Parathyroid adenoma (tissue), 2 donors: ENCODE data around the gene SHROOM3.

Source experiments
- H2AFZ ChIP-seq: fragments of 300-600 bp; sonication (generic); one replicate; pipeline ENCODE4 v1.7.0; 2017; ENCODE audit warnings: antibody characterized with exemption, mild to moderate bottlenecking
- H3K27ac ChIP-seq: fragments of 300-600 bp; sonication (generic); one replicate; pipeline ENCODE4 v1.7.0; 2017
- H3K27me3 ChIP-seq: fragments of 300-600 bp; sonication (generic); one replicate; pipeline ENCODE4 v1.7.0; 2017; ENCODE audit warnings: low read length; ENCODE audit not compliant: control insufficient read depth, insufficient read depth
- H3K36me3 ChIP-seq: fragments of 300-600 bp; sonication (generic); one replicate; pipeline ENCODE4 v1.7.0; 2017; ENCODE audit warnings: low read length; ENCODE audit not compliant: control insufficient read depth, insufficient read depth
- H3K4me1 ChIP-seq: fragments of 300-600 bp; sonication (generic); one replicate; pipeline ENCODE4 v1.7.0; 2017; ENCODE audit warnings: control low read depth
- H3K4me2 ChIP-seq: fragments of 300-600 bp; sonication (generic); one replicate; pipeline ENCODE4 v1.7.0; 2017; ENCODE audit warnings: low read length
- H3K4me3 ChIP-seq: fragments of 300-600 bp; sonication (generic); one replicate; pipeline ENCODE4 v1.7.0; 2017; ENCODE audit warnings: low read depth, low read length
- H3K79me2 ChIP-seq: fragments of 300-600 bp; sonication (generic); one replicate; pipeline ENCODE4 v1.7.0; 2017; ENCODE audit warnings: control low read depth
- H3K9ac ChIP-seq: fragments of 300-600 bp; sonication (generic); one replicate; pipeline ENCODE4 v1.7.0; 2017; ENCODE audit warnings: mild to moderate bottlenecking
- H3K9me3 ChIP-seq: fragments of 300-600 bp; sonication (generic); one replicate; pipeline ENCODE4 v1.7.0; 2017; ENCODE audit warnings: low read length; ENCODE audit not compliant: control insufficient read depth
- TF ChIP-seq, protein P1 (sequence below): fragments of 300-600 bp; sonication (generic); IDR thresholded peaks from one replicate; pipeline ENCODE4 v1.7.0; 2017; ENCODE audit warnings: antibody characterized with exemption, mild to moderate bottlenecking
- donor health status: primary hyperparathyroidism.

Gene SHROOM3

GRCh38 chr4:76655566-76656479, 220.8 kb downstream of the SHROOM3 start:
- H3K27me3 ChIP-seq = no peaks in the 10 kb centered on the region
- no peak overlapping the region for H3K4me2 ChIP-seq
- no peak overlapping the region for H3K4me3 ChIP-seq
- TF ChIP-seq, protein P1, sequence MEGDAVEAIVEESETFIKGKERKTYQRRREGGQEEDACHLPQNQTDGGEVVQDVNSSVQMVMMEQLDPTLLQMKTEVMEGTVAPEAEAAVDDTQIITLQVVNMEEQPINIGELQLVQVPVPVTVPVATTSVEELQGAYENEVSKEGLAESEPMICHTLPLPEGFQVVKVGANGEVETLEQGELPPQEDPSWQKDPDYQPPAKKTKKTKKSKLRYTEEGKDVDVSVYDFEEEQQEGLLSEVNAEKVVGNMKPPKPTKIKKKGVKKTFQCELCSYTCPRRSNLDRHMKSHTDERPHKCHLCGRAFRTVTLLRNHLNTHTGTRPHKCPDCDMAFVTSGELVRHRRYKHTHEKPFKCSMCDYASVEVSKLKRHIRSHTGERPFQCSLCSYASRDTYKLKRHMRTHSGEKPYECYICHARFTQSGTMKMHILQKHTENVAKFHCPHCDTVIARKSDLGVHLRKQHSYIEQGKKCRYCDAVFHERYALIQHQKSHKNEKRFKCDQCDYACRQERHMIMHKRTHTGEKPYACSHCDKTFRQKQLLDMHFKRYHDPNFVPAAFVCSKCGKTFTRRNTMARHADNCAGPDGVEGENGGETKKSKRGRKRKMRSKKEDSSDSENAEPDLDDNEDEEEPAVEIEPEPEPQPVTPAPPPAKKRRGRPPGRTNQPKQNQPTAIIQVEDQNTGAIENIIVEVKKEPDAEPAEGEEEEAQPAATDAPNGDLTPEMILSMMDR = no peak
- H2AFZ ChIP-seq = no peak overlapping the region
- no peaks in the 10 kb centered on the region for H3K4me1 ChIP-seq
- H3K79me2 ChIP-seq = no peaks in the 10 kb centered on the region
- no peaks in the 10 kb centered on the region for H3K9me3 ChIP-seq
- no peaks in the 10 kb centered on the region for H3K36me3 ChIP-seq
- H3K27ac ChIP-seq = no peak overlapping the region
- no peak overlapping the region for H3K9ac ChIP-seq

DNA sequence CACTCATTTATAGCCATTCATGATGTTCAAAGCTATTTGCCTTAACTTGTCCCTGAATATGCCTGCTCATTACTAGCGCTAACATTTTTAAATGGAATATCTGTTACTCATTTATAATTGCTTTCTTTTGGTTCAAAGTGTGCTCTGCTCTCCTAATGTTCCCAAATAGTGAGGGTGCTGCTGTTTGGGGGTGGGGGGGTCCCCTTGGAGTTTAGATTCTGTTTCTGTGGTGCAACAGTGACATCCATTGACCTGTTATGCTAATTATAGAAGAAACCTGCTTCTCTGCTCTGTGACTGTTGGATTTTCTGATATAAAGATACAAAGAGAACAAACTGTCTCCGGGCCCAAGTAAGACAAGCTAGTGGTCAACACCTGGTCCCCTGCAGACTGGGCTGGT, 222.4 kb downstream of the SHROOM3 start:
- H3K79me2 ChIP-seq = no peaks in the 10 kb centered on the region
- no peaks in the 10 kb centered on the region for H3K36me3 ChIP-seq
- H2AFZ ChIP-seq = no peak overlapping the region
- H3K9me3 ChIP-seq = no peaks in the 10 kb centered on the region
- H3K27ac ChIP-seq = no peak overlapping the region
- H3K4me1 ChIP-seq = no peaks in the 10 kb centered on the region
- H3K9ac ChIP-seq = no peak overlapping the region
- H3K4me3 ChIP-seq = no peak overlapping the region
- no peak overlapping the region for H3K4me2 ChIP-seq
- no peaks in the 10 kb centered on the region for H3K27me3 ChIP-seq
- TF ChIP-seq, protein P1 = no peak

DNA sequence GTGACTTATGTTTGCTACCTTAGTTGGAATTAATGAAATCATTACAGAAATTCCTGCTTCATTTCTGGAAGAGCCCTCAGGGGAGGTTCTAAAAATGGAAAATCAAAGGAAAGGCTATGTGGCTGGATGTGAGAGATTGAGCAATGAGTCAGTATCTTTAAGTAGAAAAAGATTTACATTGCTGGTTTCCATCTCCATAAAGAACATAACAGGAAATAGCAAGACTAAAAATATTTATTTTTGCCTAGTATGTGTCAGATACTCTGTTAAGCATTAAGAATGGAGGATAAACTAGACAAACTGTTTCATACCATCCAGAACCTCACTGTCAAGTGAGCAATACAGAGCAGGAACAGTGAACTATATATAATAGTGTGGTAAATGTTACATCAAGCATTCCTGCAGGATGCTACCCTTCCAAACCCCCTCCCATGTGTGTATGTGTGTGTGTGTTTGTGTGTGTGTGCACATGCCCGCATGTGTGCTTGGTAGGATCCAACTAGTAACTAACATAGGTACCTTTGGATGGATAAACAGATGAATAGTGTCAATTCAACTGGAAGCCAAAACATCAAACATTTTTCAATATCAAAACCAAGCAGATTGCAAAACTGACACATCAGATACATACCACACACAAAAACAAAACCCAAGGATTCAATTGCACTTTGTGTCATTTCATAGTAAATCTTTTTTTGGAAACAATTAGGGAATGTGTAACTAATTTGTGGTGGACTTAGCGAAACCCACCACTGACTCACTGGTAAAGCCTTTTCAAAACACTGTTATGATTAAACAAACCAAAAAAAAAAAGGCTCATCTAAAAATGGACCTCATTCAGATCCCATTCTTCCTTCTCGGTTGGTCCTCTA, 223.4 kb downstream of the SHROOM3 start:
- Histone ChIP-seq H3K9me3 (no peaks in the 10 kb centered on the region), H3K4me1 (no peaks in the 10 kb centered on the region), H2AFZ (no peak overlapping the region), H3K79me2 (no peaks in the 10 kb centered on the region), H3K27ac (no peak overlapping the region), H3K4me3 (no peak overlapping the region), H3K4me2 (no peak overlapping the region), H3K27me3 (no peaks in the 10 kb centered on the region), H3K36me3 (no peaks in the 10 kb centered on the region), H3K9ac (no peak overlapping the region)
- TF ChIP-seq, protein P1 = no peak

- H3K27me3 ChIP-seq = no peaks in the 10 kb centered on the region
- H2AFZ ChIP-seq = no peak overlapping the region
- no peaks in the 10 kb centered on the region for H3K36me3 ChIP-seq
- H3K9ac ChIP-seq = no peak overlapping the region
- TF ChIP-seq, protein P1 = no peak
- H3K9me3 ChIP-seq = no peaks in the 10 kb centered on the region
- no peak overlapping the region for H3K4me2 ChIP-seq
- no peaks in the 10 kb centered on the region for H3K4me1 ChIP-seq
- no peak overlapping the region for H3K4me3 ChIP-seq
- H3K27ac ChIP-seq = no peak overlapping the region
- H3K79me2 ChIP-seq = no peaks in the 10 kb centered on the region
Observed at GRCh38 chr4:76659103-76659490, 224.1 kb downstream of the SHROOM3 start.
